ENCODE results near the gene CHP2.
"Not testable (repeated sequence)": the region's sequence is repeated elsewhere in the genome, so short reads cannot be mapped to it uniquely, and the experiment has no call there.

- TF ChIP-seq, protein P1, sequence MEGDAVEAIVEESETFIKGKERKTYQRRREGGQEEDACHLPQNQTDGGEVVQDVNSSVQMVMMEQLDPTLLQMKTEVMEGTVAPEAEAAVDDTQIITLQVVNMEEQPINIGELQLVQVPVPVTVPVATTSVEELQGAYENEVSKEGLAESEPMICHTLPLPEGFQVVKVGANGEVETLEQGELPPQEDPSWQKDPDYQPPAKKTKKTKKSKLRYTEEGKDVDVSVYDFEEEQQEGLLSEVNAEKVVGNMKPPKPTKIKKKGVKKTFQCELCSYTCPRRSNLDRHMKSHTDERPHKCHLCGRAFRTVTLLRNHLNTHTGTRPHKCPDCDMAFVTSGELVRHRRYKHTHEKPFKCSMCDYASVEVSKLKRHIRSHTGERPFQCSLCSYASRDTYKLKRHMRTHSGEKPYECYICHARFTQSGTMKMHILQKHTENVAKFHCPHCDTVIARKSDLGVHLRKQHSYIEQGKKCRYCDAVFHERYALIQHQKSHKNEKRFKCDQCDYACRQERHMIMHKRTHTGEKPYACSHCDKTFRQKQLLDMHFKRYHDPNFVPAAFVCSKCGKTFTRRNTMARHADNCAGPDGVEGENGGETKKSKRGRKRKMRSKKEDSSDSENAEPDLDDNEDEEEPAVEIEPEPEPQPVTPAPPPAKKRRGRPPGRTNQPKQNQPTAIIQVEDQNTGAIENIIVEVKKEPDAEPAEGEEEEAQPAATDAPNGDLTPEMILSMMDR (IDR thresholded peaks at IDR 0.05; ENCODE audit: low read depth, low read length), result not testable (repeated sequence)
- TF ChIP-seq EZH2phosphoT487 (IDR thresholded peaks at IDR 0.05; ENCODE audit: low read depth), result not testable (repeated sequence)
These were observed 3.8 kb upstream of the CHP2 start for GRCh38 chr16:23751053-23751452.
